GM12878 (cell line): ENCODE results near the gene PIGV. TPM values are rescaled to one million over a fixed set of nuclear protein-coding genes. Genes with fewer than 3 reads are reported as not detected.

Source experiments
- ATAC-seq: fragments of 200-7000 bp; cut with Tn5 transposase; 3 replicates; pipeline ENCODE4 v1.9.1; 2020; ENCODE audit warnings: mild to moderate bottlenecking, moderate library complexity
- BruUV-seq: library from RNA; stranded (reverse); fragments of 400-500 nt; replicated peaks from 2 replicates; lab custom pipeline; 2021; lab: Mats Ljungman, UMichigan
- CTCF ChIA-PET: fragments of 300-600 bp; sonication (Branson Sonifier 250); formaldehyde crosslinking; extraction: SDS; loops from one replicate; lab custom pipeline; 2021; ENCODE audit warnings: inconsistent platforms; lab: Yijun Ruan, JAX
- POLR2A ChIA-PET: fragments of 350-600 bp; formaldehyde crosslinking; extraction: SDS; loops from one replicate; lab custom pipeline; 2021; ENCODE audit warnings: inconsistent platforms; lab: Charles Lee
- RAD21 ChIA-PET: fragments of 300-600 bp; sonication (Branson Sonifier 250); formaldehyde crosslinking; loops from one replicate; lab custom pipeline; 2023; ENCODE audit warnings: antibody characterized with exemption; ENCODE audit not compliant: unreplicated experiment; lab: Charles Lee
- SMC1A ChIA-PET: fragments of 300-600 bp; sonication (Branson Sonifier 250); formaldehyde crosslinking; loops from one replicate; lab custom pipeline; 2023; ENCODE audit not compliant: unreplicated experiment, uncharacterized antibody; lab: Charles Lee
- DNase-seq: peaks from one replicate; pipeline ENCODE4 v3.0.0-alpha.2; 2011; ENCODE audit warnings: low read depth, low spot score
- FAIRE-seq: peaks from 3 replicates; lab custom pipeline; 2011; peaks lifted over from hg19 to GRCh38; lab: Jason Lieb, UNC
- H2AFZ ChIP-seq: 2 replicates; pipeline ENCODE4 v1.6.0; 2011; ENCODE audit warnings: low read depth, low read length, control low read depth; ENCODE audit not compliant: control insufficient read depth
- H3K27ac ChIP-seq: 2 replicates; pipeline ENCODE4 v1.5.1; 2011; ENCODE audit warnings: control low read depth; ENCODE audit not compliant: control insufficient read depth, insufficient read depth
- H3K27me3 ChIP-seq, 2 experiments: replicated peaks in 1 of 2; 2 replicates each; pipeline versions ENCODE4 v1.6.0 to v1.6.1; 2011; ENCODE audit warnings: low read length in 1 of 2; ENCODE audit not compliant: control insufficient read depth in 2 of 2, insufficient read depth in 2 of 2
- H3K36me3 ChIP-seq, 2 experiments: 2 replicates each; pipeline ENCODE4 v1.5.1; 2011; ENCODE audit warnings: low read length in 1 of 2; ENCODE audit not compliant: control insufficient read depth in 2 of 2, insufficient read depth in 2 of 2
- H3K4me1 ChIP-seq: 2 replicates; pipeline ENCODE4 v1.6.1; 2011; ENCODE audit warnings: mild to moderate bottlenecking, low read length, moderate library complexity, mixed read lengths; ENCODE audit not compliant: control insufficient read depth, insufficient read depth
- H3K4me2 ChIP-seq: 2 replicates; pipeline ENCODE4 v1.6.0; 2011; ENCODE audit warnings: control low read depth; ENCODE audit not compliant: control insufficient read depth, insufficient read depth
- H3K4me3 ChIP-seq: fragments of 200-600 bp; sonication (generic); 2 replicates; pipeline ENCODE4 v1.5.1; 2016
- H3K79me2 ChIP-seq: 2 replicates; pipeline ENCODE4 v1.6.0; 2011; ENCODE audit warnings: low read length; ENCODE audit not compliant: control insufficient read depth, insufficient read depth
- H3K9ac ChIP-seq: 2 replicates; pipeline ENCODE4 v1.8.0; 2011; ENCODE audit warnings: low read length, control low read depth, mixed read lengths; ENCODE audit not compliant: control insufficient read depth, insufficient read depth
- H3K9me3 ChIP-seq: replicated peaks from 3 replicates; pipeline ENCODE4 v1.5.1; 2011; ENCODE audit warnings: mild to moderate bottlenecking, low read length; ENCODE audit not compliant: control insufficient read depth, insufficient read depth
- H4K20me1 ChIP-seq: 2 replicates; pipeline ENCODE4 v1.6.0; 2011; ENCODE audit not compliant: control insufficient read depth, insufficient read depth
- CEBPB ChIP-seq, 2 experiments: fragments of 150-350 bp in 1 of 2; IDR thresholded peaks; 2 replicates each; pipeline ENCODE4 v1.6.1; 2012 to 2014; ENCODE audit warnings: low read depth in 2 of 2, low read length in 2 of 2, borderline replicate concordance in 1 of 2, inconsistent platforms in 1 of 2
- IKZF1 ChIP-seq: fragments of 450-650 bp; conservative IDR thresholded peaks from 2 replicates; pipeline ENCODE4 v1.6.1; 2017; ENCODE audit warnings: antibody characterized with exemption, mild to moderate bottlenecking
- IKZF2 ChIP-seq, 2 experiments: fragments of 450-650 bp; IDR thresholded peaks; 2 replicates each; pipeline ENCODE4 v1.6.1; 2017; ENCODE audit warnings: mild to moderate bottlenecking in 2 of 2, moderate library complexity in 2 of 2
- IRF4 ChIP-seq: IDR thresholded peaks from 2 replicates; pipeline ENCODE4 v1.6.1; 2011; ENCODE audit warnings: low read depth, low read length
- JUND ChIP-seq: IDR thresholded peaks from 2 replicates; pipeline ENCODE4 v1.6.1; 2012; ENCODE audit warnings: low read depth, mild to moderate bottlenecking, low read length, improper control_type of control experiment, moderate library complexity
- MEF2B ChIP-seq: fragments of 450-650 bp; IDR thresholded peaks from 2 replicates; pipeline ENCODE4 v1.6.1; 2018; ENCODE audit warnings: mild to moderate bottlenecking, moderate library complexity; ENCODE audit not compliant: partially characterized antibody, poor library complexity, severe bottlenecking
- MLLT1 ChIP-seq: fragments of 450-650 bp; IDR thresholded peaks from 2 replicates; pipeline ENCODE4 v1.6.1; 2016; ENCODE audit warnings: mild to moderate bottlenecking
- NR2F1 ChIP-seq: fragments of 450-650 bp; conservative IDR thresholded peaks from 2 replicates; pipeline ENCODE4 v1.6.1; 2017; ENCODE audit warnings: mild to moderate bottlenecking
- PAX8 ChIP-seq: fragments of 450-650 bp; IDR thresholded peaks from 2 replicates; pipeline ENCODE4 v1.6.1; 2017; ENCODE audit warnings: mild to moderate bottlenecking, moderate library complexity
- POLR2A ChIP-seq: IDR thresholded peaks from 2 replicates; pipeline ENCODE4 v1.6.1; 2011; ENCODE audit warnings: low read depth, mild to moderate bottlenecking, low read length
- RUNX3 ChIP-seq: IDR thresholded peaks from 2 replicates; pipeline ENCODE4 v1.6.1; 2012; ENCODE audit warnings: low read length, inconsistent platforms
- ZNF217 ChIP-seq: fragments of 450-650 bp; IDR thresholded peaks from 2 replicates; pipeline ENCODE4 v1.6.1; 2017; ENCODE audit warnings: antibody characterized with exemption, mild to moderate bottlenecking
- WGBS: methylation state at CpG from one replicate; pipeline ENCODE4 v1.1.6; 2016; ENCODE audit warnings: low lambda C conversion rate; ENCODE audit not compliant: insufficient replicate concordance, insufficient coverage; ENCODE audit errors: missing lambda C conversion rate; 5-methylcytosine and 5-hydroxymethylcytosine counted together
- in situ Hi-C: fragments of 300-500 bp; cut with MboI; formaldehyde crosslinking; loops from 9 replicates; pipeline ENCODE4 v1.14.3; 2018; ENCODE audit warnings: mixed read lengths
- intact Hi-C: fragments of 100-400 bp; cut with micrococcal nuclease; formaldehyde crosslinking; loops from one replicate; pipeline ENCODE4 v1.14.2; 2022; ENCODE audit not compliant: unreplicated experiment
- polyA plus RNA-seq, 11 experiments: library from polyadenylated mRNA; depleted of rRNA in 4 of 11; unstranded in 6 of 11; stranded (reverse) in 5 of 11; fragments of >200 nt; fragmentation: Nextera tagmentation in 4 of 11; fragmentation: Illumina TruSeq in 1 of 11; extraction: Ambion mirVana in 4 of 11; extraction: Trizol in 1 of 11; gene quantifications; 1 replicate in 1 of 11; 2 replicates in 10 of 11; pipeline versions ENCODE4 v1.2.1 to v1.2.3, GENCODE V29; 2011 to 2016; ENCODE audit warnings: inconsistent platforms in 2 of 11, missing spikeins in 2 of 11, low read depth in 1 of 11
- total RNA-seq, 4 experiments: library from RNA; depleted of rRNA in 3 of 4; stranded (reverse); fragments of >200 nt in 3 of 4; fragmentation: Illumina TruSeq in 1 of 4; extraction: Trizol in 1 of 4; gene quantifications; 2 replicates each; pipeline versions ENCODE4 v1.2.1 to v1.2.3, GENCODE V29; 2013 to 2021

PIGV gene
- total and polyA plus RNA-seq, 10 of the 15 experiments (the other 5 are each of a cell fraction or from before 2014, with no cell fraction given): 8.8 to 18.1 (median 11.9) TPM

- intact Hi-C loops (no loop called here), in situ Hi-C loops (no loop called here)
- Histone ChIP-seq H3K4me1 (peaks cover 7% of the 10 kb centered on the region; the same call in 1 of the 2 replicates), H4K20me1 (no peaks in the 10 kb centered on the region; the same call in 1 of the 2 replicates), H3K27me3 (no peaks in the 10 kb centered on the region), H3K9me3 (no peaks in the 10 kb centered on the region), H3K4me3 (no peak overlapping the region), H3K4me2 (no peak overlapping the region), H3K9ac (no peak overlapping the region), H3K36me3 (peaks cover 57 to 73% of the 10 kb centered on the region in 2 experiments), H2AFZ (no peak overlapping the region), H3K27ac (no peak overlapping the region), H3K79me2 (no peaks in the 10 kb centered on the region; the same call in 1 of the 2 replicates)
- ATAC-seq (peak; percentile 58), FAIRE-seq (no peak), DNase-seq (no peak)
- TF ChIP-seq RUNX3 (0 out of 2 replicates have a peak, but pooled peaks have one; percentile 20), ZNF217 (no peak), IKZF2 (IDR thresholded peaks at IDR 0.05) (0 out of 4 replicates have a peak, but pooled peaks of 1 of the 2 experiments have one; percentile 28), MLLT1 (no peak), PAX8 (no peak), NR2F1 (peak; percentile 74), MEF2B (peak; percentile 72), CEBPB (IDR thresholded peaks at IDR 0.05; ENCODE audit: borderline replicate concordance in 1 of 2, low read depth in 2 of 2, low read length in 2 of 2) (no peak), IKZF1 (peak; percentile 40; the same call in 1 of the 2 replicates), IRF4 (0 out of 2 replicates have a peak, but pooled peaks have one; percentile 60), POLR2A (peak; percentile 43), JUND (no peak)
- ChIA-PET POLR2A (interaction anchor here (0.6 to 1.5 kb wide), 2 partner anchors 10 to 471 kb away, joined by 3 to 4 read pairs; no protein-coding TSS in a partner anchor), CTCF (interaction anchor here (1.0 to 1.4 kb wide), 4 partner anchors 16 to 173 kb away, joined by 3 to 4 read pairs (median 4); partner anchors contain the start of gene PIGV), RAD21 (interaction anchor here (0.6 to 1.4 kb wide), 3 partner anchors 74 to 94 kb away, joined by 3 to 4 read pairs (median 4); no protein-coding TSS in a partner anchor), SMC1A (interaction anchor here (0.6 to 2.0 kb wide), 11 partner anchors 10 to 234 kb away, joined by 3 to 7 read pairs (median 4); partner anchors contain the start of gene PIGV)
- no TSS peak for BruUV-seq
- 70% methylated on average over 2 of the region's 2 CpGs for WGBS
Observed at GRCh38 chr1:26771643-26772321, 16.0 kb upstream of the PIGV start.
